K562 (cell line): Measurements from ENCODE around the gene SPATA31C2. TPM values are rescaled to one million over a fixed set of nuclear protein-coding genes. Genes with fewer than 3 reads are reported as not detected.

Source experiments
- ARID1B ChIP-seq: fragments of 450-650 bp; IDR thresholded peaks from 2 replicates; pipeline ENCODE4 v1.6.1; 2016; ENCODE audit warnings: antibody characterized with exemption, mild to moderate bottlenecking, inconsistent platforms
- HLTF ChIP-seq: fragments of 450-650 bp; IDR thresholded peaks from 2 replicates; pipeline ENCODE4 v1.6.1; 2016
- RBBP5 ChIP-seq: fragments of 200-600 bp; sonication (generic); IDR thresholded peaks from 2 replicates; pipeline ENCODE4 v1.6.1; 2012; ENCODE audit warnings: borderline replicate concordance, mild to moderate bottlenecking, low read length, control low read depth, inconsistent platforms; ENCODE audit not compliant: insufficient read depth, poor library complexity, severe bottlenecking
- TAL1 ChIP-seq: fragments of 450-650 bp; IDR thresholded peaks from 2 replicates; pipeline ENCODE4 v1.6.1; 2016; ENCODE audit warnings: mild to moderate bottlenecking
- TEAD4 ChIP-seq, 2 experiments: sonication (generic) in 1 of 2; formaldehyde crosslinking in 1 of 2; IDR thresholded peaks; 2 replicates each; pipeline versions ENCODE4 v1.6.1 to v1.8.0; 2012 to 2022; ENCODE audit warnings: borderline replicate concordance in 1 of 2, inconsistent platforms in 1 of 2, low read length in 1 of 2, mild to moderate bottlenecking in 1 of 2, missing genetic modification reagents in 1 of 2
- TRIM24 ChIP-seq, 2 experiments: fragments of 450-650 bp; IDR thresholded peaks; 2 replicates each; pipeline ENCODE4 v1.6.1; 2016
- polyA plus RNA-seq, 8 experiments: library from polyadenylated mRNA; depleted of rRNA in 4 of 8; stranded (reverse) in 5 of 8; unstranded in 3 of 8; fragments of >200 nt; fragmentation: Nextera tagmentation in 2 of 8; fragmentation: Illumina TruSeq in 1 of 8; extraction: Ambion mirVana in 2 of 8; extraction: Trizol in 1 of 8; gene quantifications; 2 replicates each; pipeline versions ENCODE4 v1.2.1 to v1.2.3, GENCODE V29; 2011 to 2014; ENCODE audit warnings: inconsistent platforms in 1 of 8, missing spikeins in 1 of 8
- total RNA-seq, 7 experiments: library from RNA; depleted of rRNA in 6 of 7; stranded (reverse); fragments of >200 nt in 6 of 7; fragmentation: Illumina TruSeq in 2 of 7; extraction: Trizol in 2 of 7; gene quantifications; 2 replicates each; pipeline versions ENCODE4 v1.2.1 to v1.2.3, GENCODE V29; 2011 to 2021; ENCODE audit warnings: low replicate concordance in 1 of 7
- TF ChIP-seq, protein P1 (sequence below): sonication (generic); formaldehyde crosslinking; IDR thresholded peaks from 2 replicates; pipeline ENCODE4 v1.8.0; 2022; ENCODE audit warnings: mild to moderate bottlenecking, missing genetic modification reagents

SPATA31C2 gene
- total and polyA plus RNA-seq, 9 of the 15 experiments (the other 6 are each of a cell fraction or from before 2014, with no cell fraction given), result 0.04 to 0.27 (median 0.16) TPM

GRCh38 chr9:88161144-88161543, 22.9 kb upstream of the SPATA31C2 start (continued):
- peak; percentile 67 for TF ChIP-seq TEAD4 (IDR thresholded peaks at IDR 0.05; ENCODE audit: low read length)
- TF ChIP-seq TEAD4 (CRISPR knock-in tag; IDR thresholded peaks at IDR 0.05; ENCODE audit: borderline replicate concordance), result no peak
- TF ChIP-seq TAL1, result peak; percentile 81
- no peak for TF ChIP-seq HLTF
- TF ChIP-seq, protein P1, sequence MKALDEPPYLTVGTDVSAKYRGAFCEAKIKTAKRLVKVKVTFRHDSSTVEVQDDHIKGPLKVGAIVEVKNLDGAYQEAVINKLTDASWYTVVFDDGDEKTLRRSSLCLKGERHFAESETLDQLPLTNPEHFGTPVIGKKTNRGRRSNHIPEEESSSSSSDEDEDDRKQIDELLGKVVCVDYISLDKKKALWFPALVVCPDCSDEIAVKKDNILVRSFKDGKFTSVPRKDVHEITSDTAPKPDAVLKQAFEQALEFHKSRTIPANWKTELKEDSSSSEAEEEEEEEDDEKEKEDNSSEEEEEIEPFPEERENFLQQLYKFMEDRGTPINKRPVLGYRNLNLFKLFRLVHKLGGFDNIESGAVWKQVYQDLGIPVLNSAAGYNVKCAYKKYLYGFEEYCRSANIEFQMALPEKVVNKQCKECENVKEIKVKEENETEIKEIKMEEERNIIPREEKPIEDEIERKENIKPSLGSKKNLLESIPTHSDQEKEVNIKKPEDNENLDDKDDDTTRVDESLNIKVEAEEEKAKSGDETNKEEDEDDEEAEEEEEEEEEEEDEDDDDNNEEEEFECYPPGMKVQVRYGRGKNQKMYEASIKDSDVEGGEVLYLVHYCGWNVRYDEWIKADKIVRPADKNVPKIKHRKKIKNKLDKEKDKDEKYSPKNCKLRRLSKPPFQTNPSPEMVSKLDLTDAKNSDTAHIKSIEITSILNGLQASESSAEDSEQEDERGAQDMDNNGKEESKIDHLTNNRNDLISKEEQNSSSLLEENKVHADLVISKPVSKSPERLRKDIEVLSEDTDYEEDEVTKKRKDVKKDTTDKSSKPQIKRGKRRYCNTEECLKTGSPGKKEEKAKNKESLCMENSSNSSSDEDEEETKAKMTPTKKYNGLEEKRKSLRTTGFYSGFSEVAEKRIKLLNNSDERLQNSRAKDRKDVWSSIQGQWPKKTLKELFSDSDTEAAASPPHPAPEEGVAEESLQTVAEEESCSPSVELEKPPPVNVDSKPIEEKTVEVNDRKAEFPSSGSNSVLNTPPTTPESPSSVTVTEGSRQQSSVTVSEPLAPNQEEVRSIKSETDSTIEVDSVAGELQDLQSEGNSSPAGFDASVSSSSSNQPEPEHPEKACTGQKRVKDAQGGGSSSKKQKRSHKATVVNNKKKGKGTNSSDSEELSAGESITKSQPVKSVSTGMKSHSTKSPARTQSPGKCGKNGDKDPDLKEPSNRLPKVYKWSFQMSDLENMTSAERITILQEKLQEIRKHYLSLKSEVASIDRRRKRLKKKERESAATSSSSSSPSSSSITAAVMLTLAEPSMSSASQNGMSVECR, result no peak
- peak in 1 of 2 experiments; percentile 62; a peak in 1 of 4 replicates for TF ChIP-seq TRIM24 (IDR thresholded peaks at IDR 0.05)
- no peak for TF ChIP-seq RBBP5
- peak; percentile 86 for TF ChIP-seq ARID1B
